GM12878 (cell line): ENCODE measurements around the gene OTULINL. TPM values are rescaled to one million over a fixed set of nuclear protein-coding genes. Genes with fewer than 3 reads are reported as not detected.

Experiments used
- ATAC-seq: fragments of 200-7000 bp; cut with Tn5 transposase; 3 replicates; pipeline ENCODE4 v1.9.1; 2020; ENCODE audit warnings: mild to moderate bottlenecking, moderate library complexity
- BruUV-seq: library from RNA; stranded (reverse); fragments of 400-500 nt; replicated peaks from 2 replicates; lab custom pipeline; 2021; lab: Mats Ljungman, UMichigan
- CTCF ChIA-PET: fragments of 300-600 bp; sonication (Branson Sonifier 250); formaldehyde crosslinking; extraction: SDS; loops from one replicate; lab custom pipeline; 2021; ENCODE audit warnings: inconsistent platforms; lab: Yijun Ruan, JAX
- POLR2A ChIA-PET: fragments of 350-600 bp; formaldehyde crosslinking; extraction: SDS; loops from one replicate; lab custom pipeline; 2021; ENCODE audit warnings: inconsistent platforms; lab: Charles Lee
- RAD21 ChIA-PET: fragments of 300-600 bp; sonication (Branson Sonifier 250); formaldehyde crosslinking; loops from one replicate; lab custom pipeline; 2023; ENCODE audit warnings: antibody characterized with exemption; ENCODE audit not compliant: unreplicated experiment; lab: Charles Lee
- SMC1A ChIA-PET: fragments of 300-600 bp; sonication (Branson Sonifier 250); formaldehyde crosslinking; loops from one replicate; lab custom pipeline; 2023; ENCODE audit not compliant: unreplicated experiment, uncharacterized antibody; lab: Charles Lee
- DNase-seq: peaks from one replicate; pipeline ENCODE4 v3.0.0-alpha.2; 2011; ENCODE audit warnings: low read depth, low spot score
- FAIRE-seq: peaks from 3 replicates; lab custom pipeline; 2011; peaks lifted over from hg19 to GRCh38; lab: Jason Lieb, UNC
- H2AFZ ChIP-seq: 2 replicates; pipeline ENCODE4 v1.6.0; 2011; ENCODE audit warnings: low read depth, low read length, control low read depth; ENCODE audit not compliant: control insufficient read depth
- H3K27ac ChIP-seq: 2 replicates; pipeline ENCODE4 v1.5.1; 2011; ENCODE audit warnings: control low read depth; ENCODE audit not compliant: control insufficient read depth, insufficient read depth
- H3K27me3 ChIP-seq, 2 experiments: replicated peaks in 1 of 2; 2 replicates each; pipeline versions ENCODE4 v1.6.0 to v1.6.1; 2011; ENCODE audit warnings: low read length in 1 of 2; ENCODE audit not compliant: control insufficient read depth in 2 of 2, insufficient read depth in 2 of 2
- H3K36me3 ChIP-seq, 2 experiments: 2 replicates each; pipeline ENCODE4 v1.5.1; 2011; ENCODE audit warnings: low read length in 1 of 2; ENCODE audit not compliant: control insufficient read depth in 2 of 2, insufficient read depth in 2 of 2
- H3K4me1 ChIP-seq: 2 replicates; pipeline ENCODE4 v1.6.1; 2011; ENCODE audit warnings: mild to moderate bottlenecking, low read length, moderate library complexity, mixed read lengths; ENCODE audit not compliant: control insufficient read depth, insufficient read depth
- H3K4me2 ChIP-seq: 2 replicates; pipeline ENCODE4 v1.6.0; 2011; ENCODE audit warnings: control low read depth; ENCODE audit not compliant: control insufficient read depth, insufficient read depth
- H3K4me3 ChIP-seq: fragments of 200-600 bp; sonication (generic); 2 replicates; pipeline ENCODE4 v1.5.1; 2016
- H3K79me2 ChIP-seq: 2 replicates; pipeline ENCODE4 v1.6.0; 2011; ENCODE audit warnings: low read length; ENCODE audit not compliant: control insufficient read depth, insufficient read depth
- H3K9ac ChIP-seq: 2 replicates; pipeline ENCODE4 v1.8.0; 2011; ENCODE audit warnings: low read length, control low read depth, mixed read lengths; ENCODE audit not compliant: control insufficient read depth, insufficient read depth
- H3K9me3 ChIP-seq: replicated peaks from 3 replicates; pipeline ENCODE4 v1.5.1; 2011; ENCODE audit warnings: mild to moderate bottlenecking, low read length; ENCODE audit not compliant: control insufficient read depth, insufficient read depth
- H4K20me1 ChIP-seq: 2 replicates; pipeline ENCODE4 v1.6.0; 2011; ENCODE audit not compliant: control insufficient read depth, insufficient read depth
- ATF3 ChIP-seq: IDR thresholded peaks from 2 replicates; pipeline ENCODE4 v1.6.1; 2011; ENCODE audit warnings: low read depth, mild to moderate bottlenecking, low read length, moderate library complexity, borderline replicate concordance; ENCODE audit errors: extremely low read depth
- CREB1 ChIP-seq: IDR thresholded peaks from 2 replicates; pipeline ENCODE4 v1.6.1; 2012; ENCODE audit warnings: low read depth, mild to moderate bottlenecking, inconsistent platforms
- EED ChIP-seq: sonication (generic); IDR thresholded peaks from 2 replicates; pipeline ENCODE4 v1.6.1; 2016; ENCODE audit warnings: antibody characterized with exemption, low read depth
- HSF1 ChIP-seq: fragments of 150-350 bp; IDR thresholded peaks from 2 replicates; pipeline ENCODE4 v1.6.1; 2014; ENCODE audit warnings: mild to moderate bottlenecking, low read depth, low read length
- JUNB ChIP-seq: IDR thresholded peaks from 2 replicates; pipeline ENCODE4 v1.6.1; 2016; ENCODE audit warnings: antibody characterized with exemption, mild to moderate bottlenecking
- JUND ChIP-seq: IDR thresholded peaks from 2 replicates; pipeline ENCODE4 v1.6.1; 2012; ENCODE audit warnings: low read depth, mild to moderate bottlenecking, low read length, improper control_type of control experiment, moderate library complexity
- MAX ChIP-seq: IDR thresholded peaks from 2 replicates; pipeline ENCODE4 v1.6.1; 2012; ENCODE audit warnings: low read depth, low read length, improper control_type of control experiment
- MYC ChIP-seq: IDR thresholded peaks from 2 replicates; pipeline ENCODE4 v1.6.1; 2011; ENCODE audit warnings: mild to moderate bottlenecking, low read length, moderate library complexity, inconsistent platforms; ENCODE audit not compliant: insufficient read depth, insufficient replicate concordance, insufficient read length, severe bottlenecking
- SMAD5 ChIP-seq: IDR thresholded peaks from 2 replicates; pipeline ENCODE4 v1.6.1; 2016; ENCODE audit warnings: antibody characterized with exemption, low read depth
- SPI1 ChIP-seq: IDR thresholded peaks from 2 replicates; pipeline ENCODE4 v1.6.1; 2011; ENCODE audit warnings: low read depth, mild to moderate bottlenecking, low read length, moderate library complexity, borderline replicate concordance; ENCODE audit not compliant: insufficient read depth
- WGBS: methylation state at CpG from one replicate; pipeline ENCODE4 v1.1.6; 2016; ENCODE audit warnings: low lambda C conversion rate; ENCODE audit not compliant: insufficient replicate concordance, insufficient coverage; ENCODE audit errors: missing lambda C conversion rate; 5-methylcytosine and 5-hydroxymethylcytosine counted together
- in situ Hi-C: fragments of 300-500 bp; cut with MboI; formaldehyde crosslinking; loops from 9 replicates; pipeline ENCODE4 v1.14.3; 2018; ENCODE audit warnings: mixed read lengths
- intact Hi-C: fragments of 100-400 bp; cut with micrococcal nuclease; formaldehyde crosslinking; loops from one replicate; pipeline ENCODE4 v1.14.2; 2022; ENCODE audit not compliant: unreplicated experiment
- polyA plus RNA-seq, 11 experiments: library from polyadenylated mRNA; depleted of rRNA in 4 of 11; unstranded in 6 of 11; stranded (reverse) in 5 of 11; fragments of >200 nt; fragmentation: Nextera tagmentation in 4 of 11; fragmentation: Illumina TruSeq in 1 of 11; extraction: Ambion mirVana in 4 of 11; extraction: Trizol in 1 of 11; gene quantifications; 1 replicate in 1 of 11; 2 replicates in 10 of 11; pipeline versions ENCODE4 v1.2.1 to v1.2.3, GENCODE V29; 2011 to 2016; ENCODE audit warnings: inconsistent platforms in 2 of 11, missing spikeins in 2 of 11, low read depth in 1 of 11
- total RNA-seq, 4 experiments: library from RNA; depleted of rRNA in 3 of 4; stranded (reverse); fragments of >200 nt in 3 of 4; fragmentation: Illumina TruSeq in 1 of 4; extraction: Trizol in 1 of 4; gene quantifications; 2 replicates each; pipeline versions ENCODE4 v1.2.1 to v1.2.3, GENCODE V29; 2013 to 2021

The OTULINL gene
- total and polyA plus RNA-seq, 10 of the 15 experiments (the other 5 are each of a cell fraction or from before 2014, with no cell fraction given), result 0.60 to 4.7 (median 1.8) TPM

- H3K9ac ChIP-seq, result peak overlapping the region; percentile 37
- ChIA-PET SMC1A (no interaction called here), CTCF (no interaction called here), POLR2A (interaction anchor here (0.6 kb wide), 1 partner anchor 53 kb away, joined by 3 read pairs; no protein-coding TSS in a partner anchor), RAD21 (no interaction called here)
- peak; percentile 14; the same call in 2 of the 3 replicates for ATAC-seq
- peak overlapping the region; percentile 67 for H3K27ac ChIP-seq
- H3K27me3 ChIP-seq, result no peaks in the 10 kb centered on the region
- no peaks in the 10 kb centered on the region for H3K9me3 ChIP-seq
- H3K4me1 ChIP-seq, result peaks cover 59% of the 10 kb centered on the region
- 0% methylated on average over 1 of the region's 1 CpG for WGBS
- intact Hi-C loops, result no loop called here
- peak overlapping the region; percentile 85 for H3K4me2 ChIP-seq
- peak overlapping the region; percentile 25; the same call in 1 of the 2 replicates for H3K4me3 ChIP-seq
- in situ Hi-C loops, result no loop called here
- BruUV-seq, result no TSS peak
- FAIRE-seq, result no peak
- H2AFZ ChIP-seq, result peak overlapping the region; percentile 21
- no peaks in the 10 kb centered on the region for H3K36me3 ChIP-seq
- DNase-seq, result no peak
- H4K20me1 ChIP-seq, result no peaks in the 10 kb centered on the region
- H3K79me2 ChIP-seq, result peaks cover 1% of the 10 kb centered on the region; the same call in 1 of the 2 replicates
- TF ChIP-seq JUNB (no peak), ATF3 (no peak), SMAD5 (no peak), MAX (no peak), HSF1 (no peak), CREB1 (no peak), EED (0 out of 2 replicates have a peak, but pooled peaks have one; percentile 49), SPI1 (peak; percentile 10; the same call in 1 of the 2 replicates), JUND (no peak), MYC (no peak)
These were observed 14.3 kb downstream of the OTULINL start for GRCh38 chr5:14595891-14596290.
